WTC11 (cell line): ENCODE data around the gene NEURL1B. TPM values are rescaled to one million over a fixed set of nuclear protein-coding genes. Genes with fewer than 3 reads are reported as not detected.

Experiments
- ATAC-seq: fragments of 200-7000 bp; cut with Tn5 transposase; 2 replicates; pipeline ENCODE4 v1.10.0; 2021; ENCODE audit warnings: mild to moderate bottlenecking, moderate library complexity
- CTCF ChIA-PET: fragments of 300-600 bp; sonication (Branson Sonifier 250); formaldehyde crosslinking; loops from one replicate; lab custom pipeline; 2021; ENCODE audit warnings: antibody characterized with exemption; lab: Charles Lee
- POLR2A ChIA-PET: fragments of 350-600 bp; sonication (Branson Sonifier 250); formaldehyde crosslinking; loops from one replicate; lab custom pipeline; 2021; ENCODE audit warnings: antibody characterized with exemption; lab: Charles Lee
- DNase-seq: peaks from one replicate; pipeline ENCODE4 v3.0.0; 2021; ENCODE audit warnings: low spot score
- H3K27ac Mint-ChIP-seq: 2 replicates; pipeline ENCODE4 v1.8.0; 2021; ENCODE audit warnings: mixed read lengths
- H3K27me3 Mint-ChIP-seq: 2 replicates; pipeline ENCODE4 v1.8.0; 2021; ENCODE audit warnings: low read depth, mild to moderate bottlenecking, moderate library complexity, mixed read lengths
- H3K36me3 Mint-ChIP-seq: 2 replicates; pipeline ENCODE4 v1.8.0; 2021; ENCODE audit warnings: mixed read lengths
- H3K4me1 Mint-ChIP-seq: 2 replicates; pipeline ENCODE4 v1.8.0; 2022; ENCODE audit warnings: mixed read lengths
- H3K4me3 Mint-ChIP-seq: 2 replicates; pipeline ENCODE4 v1.8.0; 2021; ENCODE audit warnings: mild to moderate bottlenecking, moderate library complexity, mixed read lengths
- H3K9me3 Mint-ChIP-seq: 2 replicates; pipeline ENCODE4 v1.8.0; 2021; ENCODE audit warnings: mixed read lengths
- FOXJ3 ChIP-seq: sonication (generic); formaldehyde crosslinking; IDR thresholded peaks from 2 replicates; pipeline ENCODE4 v1.9.0; 2021; ENCODE audit warnings: missing genetic modification reagents, mild to moderate bottlenecking, borderline replicate concordance
- GRHL2 ChIP-seq: fragments of 250-450 bp; sonication (Bioruptor Pico); IDR thresholded peaks from 2 replicates; pipeline ENCODE4 v1.8.0; 2022; ENCODE audit warnings: mild to moderate bottlenecking, moderate library complexity; ENCODE audit not compliant: insufficient replicate concordance, severe bottlenecking
- NR3C1 ChIP-seq: sonication (generic); formaldehyde crosslinking; conservative IDR thresholded peaks from 2 replicates; pipeline ENCODE4 v1.8.1; 2023; ENCODE audit warnings: low read depth, mild to moderate bottlenecking, missing genetic modification reagents
- RELA ChIP-seq: sonication (generic); formaldehyde crosslinking; IDR thresholded peaks from 2 replicates; pipeline ENCODE4 v1.8.1; 2022; ENCODE audit warnings: missing genetic modification reagents, mild to moderate bottlenecking, borderline replicate concordance
- SMAD4 ChIP-seq: sonication (generic); formaldehyde crosslinking; IDR thresholded peaks from 2 replicates; pipeline ENCODE4 v1.8.0; 2022; ENCODE audit warnings: mild to moderate bottlenecking, missing genetic modification reagents
- ZBTB21 ChIP-seq: sonication (generic); formaldehyde crosslinking; IDR thresholded peaks from 2 replicates; pipeline ENCODE4 v1.8.1; 2023; ENCODE audit warnings: mild to moderate bottlenecking, missing genetic modification reagents, borderline replicate concordance
- ZNF121 ChIP-seq: sonication (generic); formaldehyde crosslinking; IDR thresholded peaks from 2 replicates; pipeline ENCODE4 v1.8.0; 2023; ENCODE audit warnings: missing genetic modification reagents
- ZNF232 ChIP-seq: sonication (generic); formaldehyde crosslinking; IDR thresholded peaks from 2 replicates; pipeline ENCODE4 v1.8.0; 2022; ENCODE audit warnings: mild to moderate bottlenecking, missing genetic modification reagents
- ZNF423 ChIP-seq: fragments of 250-450 bp; sonication (Bioruptor Pico); IDR thresholded peaks from 2 replicates; pipeline ENCODE4 v2.1.2; 2022; ENCODE audit warnings: mild to moderate bottlenecking, moderate library complexity
- total RNA-seq: library from RNA; stranded (reverse); gene quantifications from 3 replicates; pipeline ENCODE4 v1.2.3, GENCODE V29; 2021
- TF ChIP-seq, protein P1 (sequence below): sonication (generic); formaldehyde crosslinking; IDR thresholded peaks from 2 replicates; pipeline ENCODE4 v1.8.0; 2023; ENCODE audit warnings: missing genetic modification reagents
- TF ChIP-seq, protein P2 (sequence below): sonication (generic); formaldehyde crosslinking; IDR thresholded peaks from 2 replicates; pipeline ENCODE4 v1.8.1; 2022; ENCODE audit warnings: low read depth, missing genetic modification reagents, borderline replicate concordance
- TF ChIP-seq, protein P3 (sequence below): sonication (generic); formaldehyde crosslinking; IDR thresholded peaks from 2 replicates; pipeline ENCODE4 v1.8.0; 2022; ENCODE audit warnings: mild to moderate bottlenecking, missing genetic modification reagents
- TF ChIP-seq, protein P4 (sequence below): fragments of 250-450 bp; sonication (Bioruptor Pico); IDR thresholded peaks from 2 replicates; pipeline ENCODE4 v1.9.0; 2021; ENCODE audit warnings: mild to moderate bottlenecking, borderline replicate concordance
- TF ChIP-seq, protein P5 (sequence below): fragments of 200-600 bp; IDR thresholded peaks from 2 replicates; pipeline ENCODE4 v1.8.0; 2022; ENCODE audit warnings: antibody characterized with exemption
- TF ChIP-seq, protein P6 (sequence below): sonication (generic); formaldehyde crosslinking; IDR thresholded peaks from 2 replicates; pipeline ENCODE4 v1.8.0; 2022; ENCODE audit warnings: mild to moderate bottlenecking, missing genetic modification reagents
- TF ChIP-seq, protein P7 (sequence below): sonication (generic); formaldehyde crosslinking; IDR thresholded peaks from 2 replicates; pipeline ENCODE4 v1.8.0; 2022; ENCODE audit warnings: missing genetic modification reagents

Gene NEURL1B
- total RNA-seq, 1 experiment from 2014 or later = 9.8 TPM

DNA sequence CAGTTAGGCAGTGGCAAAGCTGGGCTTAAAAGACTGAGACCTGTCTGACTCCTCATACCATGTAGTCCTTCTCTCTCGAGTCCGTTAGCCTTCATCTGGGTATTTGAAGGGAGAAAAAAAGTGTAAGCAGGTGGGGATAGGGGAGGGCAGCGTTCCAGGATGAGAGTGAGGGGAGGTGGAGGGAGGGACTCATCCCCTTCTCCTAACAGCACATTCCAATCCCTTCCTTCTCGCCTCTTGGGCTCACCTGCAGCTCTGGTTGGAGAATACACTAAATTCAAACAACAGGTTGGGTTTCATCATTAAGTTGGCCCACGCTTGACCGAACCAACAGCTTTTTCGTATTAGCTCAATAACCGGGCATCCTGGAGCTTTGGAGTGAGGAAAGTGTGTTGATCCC is 3.6 kb downstream of the NEURL1B start:
- ATAC-seq = no peak
- H3K9me3 Mint-ChIP-seq = no peaks in the 10 kb centered on the region

DNA sequence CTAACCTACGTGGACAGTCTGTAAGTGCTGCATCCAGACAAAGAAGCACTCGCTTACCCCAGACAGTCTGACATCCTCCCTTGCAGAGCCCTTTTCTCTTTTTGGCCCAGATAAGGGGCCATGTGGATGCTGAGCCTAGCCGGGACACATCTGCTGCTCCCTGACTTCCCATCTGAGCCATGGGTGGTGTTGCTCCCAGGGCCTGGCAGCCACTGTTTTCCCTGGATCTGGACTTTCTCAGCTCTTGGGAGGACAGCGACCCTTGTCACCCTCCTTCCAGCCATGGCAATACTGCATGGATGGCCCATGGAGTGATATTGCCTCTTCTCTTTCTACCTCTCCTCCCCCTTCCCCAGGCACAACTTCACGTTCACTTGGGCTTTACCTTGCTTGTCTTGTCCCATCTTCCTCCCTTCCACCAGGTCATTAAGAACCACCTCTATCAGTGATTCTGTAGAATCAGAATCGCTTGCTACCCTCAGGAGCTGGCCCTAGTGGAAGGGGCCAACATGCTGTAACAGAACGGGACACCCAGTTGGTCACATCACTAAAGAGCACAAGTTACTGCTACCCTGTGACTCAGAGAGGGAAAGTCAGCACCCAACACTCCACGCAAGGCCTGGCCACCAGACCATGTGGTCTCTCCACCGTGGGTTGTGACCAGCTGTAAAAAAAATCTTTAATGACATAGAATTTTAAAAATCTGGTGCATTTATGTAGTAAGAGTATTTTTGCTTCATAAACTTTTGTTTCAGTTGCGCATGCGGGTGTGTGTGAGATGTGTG is 4.4 kb downstream of the NEURL1B start:
- Mint-ChIP-seq H3K4me1 (peaks cover 53% of the 10 kb centered on the region), H3K4me3 (no peak overlapping the region), H3K27me3 (peaks cover 21% of the 10 kb centered on the region), H3K36me3 (no peaks in the 10 kb centered on the region), H3K9me3 (no peaks in the 10 kb centered on the region), H3K27ac (no peak overlapping the region)
- ChIA-PET POLR2A (no interaction called here), CTCF (interaction anchor here (1.0 to 3.2 kb wide), 5 partner anchors 25 to 194 kb away, joined by 4 to 16 read pairs (median 9); no protein-coding TSS in a partner anchor)
- ATAC-seq (no peak), DNase-seq (no peak)
- no peak for TF ChIP-seq FOXJ3 (CRISPR knock-in tag)
- no peak for TF ChIP-seq RELA
- TF ChIP-seq ZNF232 (CRISPR knock-in tag) = no peak
- TF ChIP-seq NR3C1 (CRISPR knock-in tag) = no peak
- TF ChIP-seq, protein P1, sequence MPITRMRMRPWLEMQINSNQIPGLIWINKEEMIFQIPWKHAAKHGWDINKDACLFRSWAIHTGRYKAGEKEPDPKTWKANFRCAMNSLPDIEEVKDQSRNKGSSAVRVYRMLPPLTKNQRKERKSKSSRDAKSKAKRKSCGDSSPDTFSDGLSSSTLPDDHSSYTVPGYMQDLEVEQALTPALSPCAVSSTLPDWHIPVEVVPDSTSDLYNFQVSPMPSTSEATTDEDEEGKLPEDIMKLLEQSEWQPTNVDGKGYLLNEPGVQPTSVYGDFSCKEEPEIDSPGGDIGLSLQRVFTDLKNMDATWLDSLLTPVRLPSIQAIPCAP (CRISPR knock-in tag) = no peak
- no peak for TF ChIP-seq ZNF423
- TF ChIP-seq, protein P2, sequence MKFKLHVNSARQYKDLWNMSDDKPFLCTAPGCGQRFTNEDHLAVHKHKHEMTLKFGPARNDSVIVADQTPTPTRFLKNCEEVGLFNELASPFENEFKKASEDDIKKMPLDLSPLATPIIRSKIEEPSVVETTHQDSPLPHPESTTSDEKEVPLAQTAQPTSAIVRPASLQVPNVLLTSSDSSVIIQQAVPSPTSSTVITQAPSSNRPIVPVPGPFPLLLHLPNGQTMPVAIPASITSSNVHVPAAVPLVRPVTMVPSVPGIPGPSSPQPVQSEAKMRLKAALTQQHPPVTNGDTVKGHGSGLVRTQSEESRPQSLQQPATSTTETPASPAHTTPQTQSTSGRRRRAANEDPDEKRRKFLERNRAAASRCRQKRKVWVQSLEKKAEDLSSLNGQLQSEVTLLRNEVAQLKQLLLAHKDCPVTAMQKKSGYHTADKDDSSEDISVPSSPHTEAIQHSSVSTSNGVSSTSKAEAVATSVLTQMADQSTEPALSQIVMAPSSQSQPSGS (CRISPR knock-in tag) = no peak
- TF ChIP-seq GRHL2 (CRISPR knock-in tag) = no peak
- TF ChIP-seq ZNF121 (CRISPR knock-in tag) = no peak
- TF ChIP-seq, protein P3, sequence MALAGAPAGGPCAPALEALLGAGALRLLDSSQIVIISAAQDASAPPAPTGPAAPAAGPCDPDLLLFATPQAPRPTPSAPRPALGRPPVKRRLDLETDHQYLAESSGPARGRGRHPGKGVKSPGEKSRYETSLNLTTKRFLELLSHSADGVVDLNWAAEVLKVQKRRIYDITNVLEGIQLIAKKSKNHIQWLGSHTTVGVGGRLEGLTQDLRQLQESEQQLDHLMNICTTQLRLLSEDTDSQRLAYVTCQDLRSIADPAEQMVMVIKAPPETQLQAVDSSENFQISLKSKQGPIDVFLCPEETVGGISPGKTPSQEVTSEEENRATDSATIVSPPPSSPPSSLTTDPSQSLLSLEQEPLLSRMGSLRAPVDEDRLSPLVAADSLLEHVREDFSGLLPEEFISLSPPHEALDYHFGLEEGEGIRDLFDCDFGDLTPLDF = no peak
- TF ChIP-seq, protein P4, sequence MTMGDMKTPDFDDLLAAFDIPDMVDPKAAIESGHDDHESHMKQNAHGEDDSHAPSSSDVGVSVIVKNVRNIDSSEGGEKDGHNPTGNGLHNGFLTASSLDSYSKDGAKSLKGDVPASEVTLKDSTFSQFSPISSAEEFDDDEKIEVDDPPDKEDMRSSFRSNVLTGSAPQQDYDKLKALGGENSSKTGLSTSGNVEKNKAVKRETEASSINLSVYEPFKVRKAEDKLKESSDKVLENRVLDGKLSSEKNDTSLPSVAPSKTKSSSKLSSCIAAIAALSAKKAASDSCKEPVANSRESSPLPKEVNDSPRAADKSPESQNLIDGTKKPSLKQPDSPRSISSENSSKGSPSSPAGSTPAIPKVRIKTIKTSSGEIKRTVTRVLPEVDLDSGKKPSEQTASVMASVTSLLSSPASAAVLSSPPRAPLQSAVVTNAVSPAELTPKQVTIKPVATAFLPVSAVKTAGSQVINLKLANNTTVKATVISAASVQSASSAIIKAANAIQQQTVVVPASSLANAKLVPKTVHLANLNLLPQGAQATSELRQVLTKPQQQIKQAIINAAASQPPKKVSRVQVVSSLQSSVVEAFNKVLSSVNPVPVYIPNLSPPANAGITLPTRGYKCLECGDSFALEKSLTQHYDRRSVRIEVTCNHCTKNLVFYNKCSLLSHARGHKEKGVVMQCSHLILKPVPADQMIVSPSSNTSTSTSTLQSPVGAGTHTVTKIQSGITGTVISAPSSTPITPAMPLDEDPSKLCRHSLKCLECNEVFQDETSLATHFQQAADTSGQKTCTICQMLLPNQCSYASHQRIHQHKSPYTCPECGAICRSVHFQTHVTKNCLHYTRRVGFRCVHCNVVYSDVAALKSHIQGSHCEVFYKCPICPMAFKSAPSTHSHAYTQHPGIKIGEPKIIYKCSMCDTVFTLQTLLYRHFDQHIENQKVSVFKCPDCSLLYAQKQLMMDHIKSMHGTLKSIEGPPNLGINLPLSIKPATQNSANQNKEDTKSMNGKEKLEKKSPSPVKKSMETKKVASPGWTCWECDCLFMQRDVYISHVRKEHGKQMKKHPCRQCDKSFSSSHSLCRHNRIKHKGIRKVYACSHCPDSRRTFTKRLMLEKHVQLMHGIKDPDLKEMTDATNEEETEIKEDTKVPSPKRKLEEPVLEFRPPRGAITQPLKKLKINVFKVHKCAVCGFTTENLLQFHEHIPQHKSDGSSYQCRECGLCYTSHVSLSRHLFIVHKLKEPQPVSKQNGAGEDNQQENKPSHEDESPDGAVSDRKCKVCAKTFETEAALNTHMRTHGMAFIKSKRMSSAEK (CRISPR knock-in tag) = no peak
- TF ChIP-seq ZBTB21 (CRISPR knock-in tag) = no peak

More for the DNA sequence above, 3.6 kb downstream of the NEURL1B start:
- DNase-seq = no peak
- CTCF ChIA-PET = interaction anchor here (1.0 to 3.2 kb wide), 6 partner anchors 22 to 295 kb away, joined by 3 to 12 read pairs (median 8); no protein-coding TSS in a partner anchor
- TF ChIP-seq SMAD4 (CRISPR knock-in tag) = no peak
- TF ChIP-seq, protein P5, sequence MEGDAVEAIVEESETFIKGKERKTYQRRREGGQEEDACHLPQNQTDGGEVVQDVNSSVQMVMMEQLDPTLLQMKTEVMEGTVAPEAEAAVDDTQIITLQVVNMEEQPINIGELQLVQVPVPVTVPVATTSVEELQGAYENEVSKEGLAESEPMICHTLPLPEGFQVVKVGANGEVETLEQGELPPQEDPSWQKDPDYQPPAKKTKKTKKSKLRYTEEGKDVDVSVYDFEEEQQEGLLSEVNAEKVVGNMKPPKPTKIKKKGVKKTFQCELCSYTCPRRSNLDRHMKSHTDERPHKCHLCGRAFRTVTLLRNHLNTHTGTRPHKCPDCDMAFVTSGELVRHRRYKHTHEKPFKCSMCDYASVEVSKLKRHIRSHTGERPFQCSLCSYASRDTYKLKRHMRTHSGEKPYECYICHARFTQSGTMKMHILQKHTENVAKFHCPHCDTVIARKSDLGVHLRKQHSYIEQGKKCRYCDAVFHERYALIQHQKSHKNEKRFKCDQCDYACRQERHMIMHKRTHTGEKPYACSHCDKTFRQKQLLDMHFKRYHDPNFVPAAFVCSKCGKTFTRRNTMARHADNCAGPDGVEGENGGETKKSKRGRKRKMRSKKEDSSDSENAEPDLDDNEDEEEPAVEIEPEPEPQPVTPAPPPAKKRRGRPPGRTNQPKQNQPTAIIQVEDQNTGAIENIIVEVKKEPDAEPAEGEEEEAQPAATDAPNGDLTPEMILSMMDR = no peak
- TF ChIP-seq, protein P6, sequence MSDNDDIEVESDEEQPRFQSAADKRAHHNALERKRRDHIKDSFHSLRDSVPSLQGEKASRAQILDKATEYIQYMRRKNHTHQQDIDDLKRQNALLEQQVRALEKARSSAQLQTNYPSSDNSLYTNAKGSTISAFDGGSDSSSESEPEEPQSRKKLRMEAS = no peak
- TF ChIP-seq, protein P7, sequence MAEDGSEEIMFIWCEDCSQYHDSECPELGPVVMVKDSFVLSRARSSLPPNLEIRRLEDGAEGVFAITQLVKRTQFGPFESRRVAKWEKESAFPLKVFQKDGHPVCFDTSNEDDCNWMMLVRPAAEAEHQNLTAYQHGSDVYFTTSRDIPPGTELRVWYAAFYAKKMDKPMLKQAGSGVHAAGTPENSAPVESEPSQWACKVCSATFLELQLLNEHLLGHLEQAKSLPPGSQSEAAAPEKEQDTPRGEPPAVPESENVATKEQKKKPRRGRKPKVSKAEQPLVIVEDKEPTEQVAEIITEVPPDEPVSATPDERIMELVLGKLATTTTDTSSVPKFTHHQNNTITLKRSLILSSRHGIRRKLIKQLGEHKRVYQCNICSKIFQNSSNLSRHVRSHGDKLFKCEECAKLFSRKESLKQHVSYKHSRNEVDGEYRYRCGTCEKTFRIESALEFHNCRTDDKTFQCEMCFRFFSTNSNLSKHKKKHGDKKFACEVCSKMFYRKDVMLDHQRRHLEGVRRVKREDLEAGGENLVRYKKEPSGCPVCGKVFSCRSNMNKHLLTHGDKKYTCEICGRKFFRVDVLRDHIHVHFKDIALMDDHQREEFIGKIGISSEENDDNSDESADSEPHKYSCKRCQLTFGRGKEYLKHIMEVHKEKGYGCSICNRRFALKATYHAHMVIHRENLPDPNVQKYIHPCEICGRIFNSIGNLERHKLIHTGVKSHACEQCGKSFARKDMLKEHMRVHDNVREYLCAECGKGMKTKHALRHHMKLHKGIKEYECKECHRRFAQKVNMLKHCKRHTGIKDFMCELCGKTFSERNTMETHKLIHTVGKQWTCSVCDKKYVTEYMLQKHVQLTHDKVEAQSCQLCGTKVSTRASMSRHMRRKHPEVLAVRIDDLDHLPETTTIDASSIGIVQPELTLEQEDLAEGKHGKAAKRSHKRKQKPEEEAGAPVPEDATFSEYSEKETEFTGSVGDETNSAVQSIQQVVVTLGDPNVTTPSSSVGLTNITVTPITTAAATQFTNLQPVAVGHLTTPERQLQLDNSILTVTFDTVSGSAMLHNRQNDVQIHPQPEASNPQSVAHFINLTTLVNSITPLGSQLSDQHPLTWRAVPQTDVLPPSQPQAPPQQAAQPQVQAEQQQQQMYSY (CRISPR knock-in tag) = no peak
- H3K27me3 Mint-ChIP-seq = peaks cover 28% of the 10 kb centered on the region
- POLR2A ChIA-PET = no interaction called here
- no peak overlapping the region for H3K27ac Mint-ChIP-seq
- H3K36me3 Mint-ChIP-seq = no peaks in the 10 kb centered on the region
- peaks cover 61% of the 10 kb centered on the region for H3K4me1 Mint-ChIP-seq
- H3K4me3 Mint-ChIP-seq = no peak overlapping the region
